Endometrium (tissue), 2 donors: ENCODE measurements around the gene MGP.

Experiments
- FAIRE-seq: peaks from 2 replicates; lab custom pipeline; 2012; peaks lifted over from hg19 to GRCh38; lab: Jason Lieb, UNC
- donor health status: control.
- donor health status: control.

MGP gene

DNA sequence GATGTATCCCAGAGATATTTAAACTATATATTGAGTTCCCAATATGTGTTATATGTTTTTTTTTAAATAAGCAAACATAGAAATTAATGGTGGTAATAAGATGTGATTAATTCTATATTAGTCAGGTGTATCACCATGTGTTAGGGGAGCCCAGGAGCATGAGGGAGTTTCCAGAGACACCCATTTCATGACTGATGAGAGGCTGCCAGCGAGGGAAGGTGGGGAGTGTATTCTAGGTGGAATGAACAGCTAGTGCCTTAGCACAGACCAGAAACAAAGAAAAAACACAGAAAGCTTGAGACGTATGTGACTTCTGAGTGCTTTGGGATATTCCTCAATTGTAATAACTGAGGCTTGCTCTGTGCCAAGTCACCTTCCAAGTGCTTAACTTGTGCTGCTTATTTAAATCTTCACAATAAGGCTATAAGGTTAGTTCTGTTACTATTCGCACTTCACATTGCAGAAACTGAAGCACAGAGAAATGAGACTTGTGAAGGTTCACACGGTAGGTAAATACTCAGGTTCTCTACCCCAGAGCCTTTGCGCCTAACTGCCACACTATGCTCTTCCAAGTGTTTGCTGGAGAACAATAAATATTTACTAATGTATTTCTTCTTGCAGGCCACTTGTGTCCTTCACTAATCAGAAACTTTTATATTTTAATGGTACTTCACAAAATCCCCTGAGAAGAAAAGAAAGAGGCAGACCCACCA, 17.9 kb upstream of the MGP start:
- FAIRE-seq: no peak

DNA sequence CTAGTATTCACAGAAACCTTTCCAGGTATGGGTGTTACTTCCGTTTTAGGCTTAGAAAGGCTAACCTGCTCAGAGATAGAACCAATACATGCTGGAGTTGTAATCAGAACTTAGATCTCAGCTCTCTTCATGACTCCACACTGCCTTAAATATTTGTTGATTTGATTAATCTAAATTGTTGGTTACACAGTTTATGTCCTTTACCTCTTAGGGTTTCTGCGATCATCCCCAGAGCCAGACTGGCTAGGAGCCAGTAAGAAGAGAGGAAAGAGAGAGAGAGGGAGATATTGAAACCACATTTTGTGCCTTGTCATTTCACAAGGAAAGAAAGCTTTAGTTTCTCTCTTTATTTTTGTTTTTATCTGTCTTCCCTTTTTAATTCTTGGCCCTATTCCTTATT, 16.8 kb upstream of the MGP start:
- no peak for FAIRE-seq

DNA sequence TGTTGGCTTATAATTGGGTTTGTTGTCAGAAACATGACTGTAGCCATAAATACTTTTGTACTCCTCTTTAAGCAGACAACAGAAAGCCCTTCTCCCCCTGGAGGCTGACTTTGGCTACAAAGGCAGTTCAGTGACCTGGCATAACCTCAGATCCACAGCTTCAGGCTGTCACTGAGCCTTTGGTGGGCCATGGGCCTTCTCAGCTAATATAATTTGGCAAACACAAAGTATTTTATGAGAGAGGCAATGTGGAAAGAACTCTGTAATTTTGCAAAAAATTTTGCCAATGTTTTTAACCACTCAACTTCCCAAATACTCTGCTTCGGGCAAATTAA, 15.5 kb upstream of the MGP start:
- no peak for FAIRE-seq

GRCh38 chr12:14900521-14901227, 15.0 kb upstream of the MGP start:
- FAIRE-seq: no peak

- FAIRE-seq: no peak
Observed at GRCh38 chr12:14896521-14897169, 11.0 kb upstream of the MGP start.

DNA sequence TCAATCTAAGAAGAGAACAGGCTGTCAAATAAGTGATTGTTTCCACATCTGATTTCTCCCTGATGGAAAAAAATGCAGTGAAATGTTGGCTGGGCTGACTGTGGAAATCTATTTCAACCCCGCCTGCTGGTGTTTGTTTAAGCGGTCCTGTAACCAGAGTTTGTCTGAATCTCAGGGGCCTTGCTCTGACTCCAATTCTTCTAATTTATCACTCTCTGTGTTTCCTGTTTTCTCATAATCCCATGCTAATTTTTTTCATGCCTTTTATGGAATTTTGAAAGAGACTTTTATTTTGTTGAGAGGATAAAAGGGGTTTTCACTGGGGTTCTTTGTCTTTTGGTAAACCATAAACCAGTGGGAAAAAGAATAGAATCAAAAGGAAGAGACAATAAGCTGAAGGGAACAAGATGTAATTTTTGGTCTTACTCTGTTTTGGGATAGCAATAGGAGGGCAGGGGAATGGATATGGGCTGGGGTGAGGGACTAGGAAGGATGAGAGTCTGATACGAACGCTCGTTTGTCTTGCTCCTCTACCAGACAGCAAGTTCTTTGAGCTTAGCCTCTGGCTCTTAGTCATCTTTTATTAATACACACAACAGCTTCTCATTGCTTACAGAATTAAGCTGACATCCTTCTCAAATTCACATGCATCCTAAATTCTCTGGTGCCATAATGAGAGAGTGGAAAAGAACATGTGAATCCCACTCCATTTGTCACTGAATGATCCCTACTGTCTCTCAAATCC, 8.0 kb upstream of the MGP start:
- FAIRE-seq: no peak

DNA sequence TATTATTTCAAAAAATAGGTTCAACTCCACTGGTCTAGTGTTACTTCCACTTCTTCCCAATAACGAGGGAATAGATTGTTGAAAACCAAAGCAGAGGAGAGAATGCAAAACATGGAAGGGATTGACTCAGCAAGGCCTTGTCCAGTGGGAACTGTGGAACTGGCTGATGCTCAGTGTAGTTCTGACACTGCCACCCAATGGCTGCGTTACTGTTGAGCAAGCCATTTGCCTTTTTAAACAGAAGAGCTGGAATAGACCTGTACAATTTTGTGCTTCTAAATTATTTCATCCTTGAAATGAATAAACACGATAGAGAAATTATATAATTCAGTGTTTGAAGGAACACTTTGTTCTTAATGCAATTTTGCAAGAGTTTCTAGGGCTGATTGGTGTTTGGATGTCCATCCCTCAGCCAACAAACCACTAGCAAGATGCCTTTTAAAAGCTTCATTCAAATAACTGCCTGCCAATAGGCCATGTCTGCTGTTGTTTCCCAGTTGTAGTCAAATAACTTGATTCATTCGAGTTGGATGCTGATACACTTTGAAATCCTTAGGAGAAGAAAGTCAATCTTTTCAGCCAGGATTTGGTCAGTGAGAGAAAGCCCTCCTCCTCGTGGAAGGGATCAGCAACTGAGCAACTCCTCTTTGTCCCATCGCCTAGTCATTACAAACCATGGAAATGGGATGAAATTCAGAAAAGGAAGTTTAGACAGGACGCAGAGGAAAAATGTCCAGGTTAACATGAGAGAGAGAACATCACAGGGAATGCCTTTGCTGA, 7.3 kb upstream of the MGP start:
- no peak for FAIRE-seq

DNA sequence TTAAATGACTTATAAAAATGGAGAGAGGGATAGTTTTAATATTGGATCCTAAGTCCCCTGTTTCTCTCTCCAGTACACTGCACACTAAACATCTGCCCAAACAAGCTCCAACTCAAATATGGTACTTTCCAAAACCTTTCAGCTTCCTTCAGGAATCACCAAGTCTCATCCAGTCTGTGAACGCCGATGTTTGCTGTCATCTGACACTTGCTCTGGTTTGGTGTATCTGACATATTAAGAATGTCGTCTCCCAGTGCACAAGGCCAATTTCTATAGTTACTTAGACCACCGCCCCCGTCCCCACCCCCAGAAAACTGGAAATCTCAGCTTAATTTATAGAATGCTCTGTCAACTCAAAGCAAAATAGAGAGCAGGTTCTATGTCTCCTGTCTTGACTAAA, 5.0 kb upstream of the MGP start:
- no peak for FAIRE-seq

- no peak for FAIRE-seq
Observed at GRCh38 chr12:14886271-14886670, 617 bp upstream of the MGP start.

- FAIRE-seq: no peak
Observed at GRCh38 chr12:14884458-14884878, 1.2 kb downstream of the MGP start.

- FAIRE-seq: no peak
Observed at GRCh38 chr12:14883686-14884085, 2.0 kb downstream of the MGP start.

- FAIRE-seq: peak; percentile 37
Observed at GRCh38 chr12:14880890-14881453, 4.7 kb downstream of the MGP start.

DNA sequence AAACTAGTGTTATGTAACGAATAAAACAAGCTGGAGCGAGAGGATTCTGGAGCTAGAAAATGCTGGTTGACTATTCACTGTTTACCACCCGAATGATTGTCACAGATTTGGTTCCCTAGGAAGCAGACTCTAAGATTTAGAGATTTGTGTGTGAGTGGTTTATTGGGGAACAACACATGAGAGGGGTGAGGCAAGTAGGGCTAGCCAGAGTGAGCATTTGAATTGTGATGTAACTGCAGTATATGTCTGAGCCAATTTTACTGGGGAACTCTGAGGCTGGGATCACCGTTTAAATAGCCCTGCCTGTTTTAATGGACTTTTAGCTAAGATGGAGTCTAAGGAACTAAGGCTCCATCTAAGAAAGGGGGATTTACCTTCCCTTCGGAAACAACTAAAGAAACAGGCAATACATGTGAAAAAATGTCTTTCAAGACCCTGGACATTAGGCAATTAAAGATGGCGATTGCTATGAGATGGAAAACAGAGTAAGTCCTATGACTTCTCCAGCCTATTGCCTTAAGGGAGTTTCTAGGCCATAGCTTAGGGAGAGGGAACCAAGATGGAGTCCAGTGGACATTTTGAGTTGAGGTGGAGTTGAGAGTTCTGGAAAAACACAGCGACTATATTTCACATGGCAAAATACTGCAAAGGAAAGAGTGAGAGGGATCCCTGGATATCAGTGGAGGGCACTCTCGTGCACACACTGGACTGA, 6.3 kb downstream of the MGP start:
- no peak for FAIRE-seq

- FAIRE-seq: no peak
Observed at GRCh38 chr12:14878488-14878887, 7.2 kb downstream of the MGP start.

GRCh38 chr12:14876833-14877232, 8.8 kb downstream of the MGP start:
- no peak for FAIRE-seq

DNA sequence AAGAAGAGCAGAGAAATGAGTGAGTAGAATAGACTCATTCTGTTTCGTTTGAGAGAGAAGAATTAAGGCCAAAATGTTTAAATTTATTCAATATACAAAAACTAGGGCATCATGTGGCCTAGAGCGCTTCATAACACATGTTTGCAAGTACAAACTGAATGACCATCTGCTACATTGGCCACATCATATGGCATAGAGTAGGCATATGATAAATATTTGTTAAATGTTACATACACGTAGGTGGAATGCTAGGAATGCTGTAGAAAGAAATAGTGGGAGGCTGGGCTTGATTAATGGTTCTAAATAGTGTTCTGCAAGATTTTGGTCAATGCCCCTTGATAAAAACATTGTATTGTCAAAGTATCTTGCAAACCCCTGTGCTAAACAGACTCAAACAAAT, 10.8 kb downstream of the MGP start:
- no peak for FAIRE-seq

DNA sequence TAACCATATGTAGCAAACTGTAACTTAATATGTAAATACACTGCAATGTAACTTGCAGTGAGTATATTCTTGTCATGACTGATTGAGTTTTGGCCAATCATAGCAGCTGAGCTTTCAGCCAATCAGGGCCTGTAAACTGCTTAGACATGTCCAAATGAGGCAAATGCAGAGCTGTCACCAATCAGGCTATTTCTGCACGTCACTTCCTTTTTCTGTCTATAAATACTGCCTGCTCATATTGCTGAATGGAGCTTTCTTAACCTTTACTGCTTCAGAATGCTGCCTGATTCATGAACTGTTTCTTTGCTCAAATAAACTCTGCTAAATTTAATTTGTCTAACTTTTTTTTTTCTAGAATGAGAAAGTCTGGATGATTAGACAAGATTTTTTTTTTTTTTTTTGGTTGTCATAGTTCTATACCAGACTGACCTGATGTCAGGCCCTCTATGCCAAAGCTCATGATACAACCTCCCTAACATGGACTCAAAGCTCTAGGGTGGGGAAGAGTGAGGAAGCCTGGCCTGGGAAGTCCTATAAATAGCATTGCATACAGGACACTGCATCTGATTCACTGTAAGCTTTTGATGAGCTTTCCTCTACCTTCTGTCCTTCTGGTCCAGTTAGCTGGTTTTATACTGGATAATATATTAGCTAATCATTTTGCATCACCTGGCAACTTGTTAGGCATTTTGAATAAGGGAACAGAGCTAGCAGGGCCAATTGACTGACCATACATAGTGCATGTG, 12.0 kb downstream of the MGP start:
- no peak for FAIRE-seq

GRCh38 chr12:14871886-14872285, 13.8 kb downstream of the MGP start:
- FAIRE-seq: no peak

DNA sequence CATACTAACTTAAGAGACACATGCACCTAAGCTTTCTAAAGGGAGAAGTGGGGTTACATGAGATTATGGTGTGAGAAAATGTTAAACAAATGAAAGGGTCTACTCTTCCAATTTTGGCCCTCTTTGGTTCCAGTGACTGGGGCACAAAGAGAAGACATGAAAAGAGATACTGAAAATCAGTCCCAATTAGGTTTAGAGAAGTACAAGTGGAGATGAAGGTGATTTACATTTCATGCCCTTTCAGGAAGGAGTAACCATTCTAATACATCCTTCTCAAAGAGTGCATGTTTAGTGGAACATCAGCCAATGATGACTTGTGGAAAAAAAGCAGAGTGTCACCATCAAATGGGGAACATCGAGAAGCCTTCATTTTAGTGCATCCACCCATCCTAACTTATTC, 14.4 kb downstream of the MGP start:
- FAIRE-seq: no peak

DNA sequence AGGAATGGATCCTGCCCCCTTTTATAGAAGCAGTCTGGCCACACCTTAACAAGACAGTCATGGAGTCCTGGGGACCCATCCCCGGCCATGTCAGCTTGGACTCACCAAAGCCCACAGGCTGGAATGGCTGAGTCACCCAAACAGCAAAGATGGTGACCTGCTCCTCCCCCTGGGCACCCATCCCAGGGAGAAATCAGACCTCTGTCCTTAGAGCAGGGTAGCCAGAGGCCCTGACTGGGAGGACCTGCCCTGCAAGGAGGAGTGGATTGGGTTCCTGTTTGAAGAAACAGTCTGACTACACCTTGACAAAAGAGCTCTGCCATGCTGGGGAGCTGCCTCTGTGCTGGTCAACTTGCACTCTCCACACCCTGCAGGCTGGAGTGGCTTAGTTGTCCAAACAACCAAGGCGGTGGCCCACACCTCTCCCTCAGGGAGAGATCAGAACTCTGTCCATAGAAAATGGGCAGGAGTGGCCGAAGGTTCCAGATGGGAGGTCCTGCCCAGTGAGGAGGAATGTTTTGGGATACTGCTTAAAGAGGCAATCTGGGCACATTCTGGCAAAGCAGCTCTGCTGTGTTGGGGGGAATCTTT, 16.6 kb downstream of the MGP start:
- FAIRE-seq: no peak
